GM12874 (cell line): ENCODE measurements around the gene NLRP10.

ENCODE experiments used
- TF ChIP-seq, protein P1 (sequence below): IDR thresholded peaks from 2 replicates; pipeline ENCODE4 v1.5.1; 2011; ENCODE audit warnings: low read depth, mild to moderate bottlenecking, control low read depth, low read length, moderate library complexity; ENCODE audit not compliant: insufficient read depth

NLRP10 gene

GRCh38 chr11:7964261-7964660, 986 bp downstream of the NLRP10 start:
- TF ChIP-seq, protein P1, sequence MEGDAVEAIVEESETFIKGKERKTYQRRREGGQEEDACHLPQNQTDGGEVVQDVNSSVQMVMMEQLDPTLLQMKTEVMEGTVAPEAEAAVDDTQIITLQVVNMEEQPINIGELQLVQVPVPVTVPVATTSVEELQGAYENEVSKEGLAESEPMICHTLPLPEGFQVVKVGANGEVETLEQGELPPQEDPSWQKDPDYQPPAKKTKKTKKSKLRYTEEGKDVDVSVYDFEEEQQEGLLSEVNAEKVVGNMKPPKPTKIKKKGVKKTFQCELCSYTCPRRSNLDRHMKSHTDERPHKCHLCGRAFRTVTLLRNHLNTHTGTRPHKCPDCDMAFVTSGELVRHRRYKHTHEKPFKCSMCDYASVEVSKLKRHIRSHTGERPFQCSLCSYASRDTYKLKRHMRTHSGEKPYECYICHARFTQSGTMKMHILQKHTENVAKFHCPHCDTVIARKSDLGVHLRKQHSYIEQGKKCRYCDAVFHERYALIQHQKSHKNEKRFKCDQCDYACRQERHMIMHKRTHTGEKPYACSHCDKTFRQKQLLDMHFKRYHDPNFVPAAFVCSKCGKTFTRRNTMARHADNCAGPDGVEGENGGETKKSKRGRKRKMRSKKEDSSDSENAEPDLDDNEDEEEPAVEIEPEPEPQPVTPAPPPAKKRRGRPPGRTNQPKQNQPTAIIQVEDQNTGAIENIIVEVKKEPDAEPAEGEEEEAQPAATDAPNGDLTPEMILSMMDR = no peak

DNA sequence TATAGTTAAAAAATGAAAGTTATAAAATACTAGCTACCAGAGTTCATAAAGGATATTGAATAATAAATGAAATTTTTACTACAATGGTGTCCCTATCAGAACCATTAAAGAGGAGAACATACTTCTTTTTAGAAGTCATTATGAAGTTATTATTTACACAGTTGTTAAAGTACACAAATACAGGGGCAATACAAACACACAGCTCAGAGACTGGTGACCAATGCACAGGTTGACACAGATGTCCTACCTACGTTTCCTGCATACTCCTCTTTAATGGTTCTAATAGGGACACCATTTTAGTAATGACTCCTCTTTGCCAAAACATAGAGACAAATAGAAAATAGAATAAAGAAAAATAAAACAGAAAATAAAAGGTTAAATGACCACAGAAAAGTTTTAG, 10.1 kb downstream of the NLRP10 start:
- TF ChIP-seq, protein P1 = no peak

DNA sequence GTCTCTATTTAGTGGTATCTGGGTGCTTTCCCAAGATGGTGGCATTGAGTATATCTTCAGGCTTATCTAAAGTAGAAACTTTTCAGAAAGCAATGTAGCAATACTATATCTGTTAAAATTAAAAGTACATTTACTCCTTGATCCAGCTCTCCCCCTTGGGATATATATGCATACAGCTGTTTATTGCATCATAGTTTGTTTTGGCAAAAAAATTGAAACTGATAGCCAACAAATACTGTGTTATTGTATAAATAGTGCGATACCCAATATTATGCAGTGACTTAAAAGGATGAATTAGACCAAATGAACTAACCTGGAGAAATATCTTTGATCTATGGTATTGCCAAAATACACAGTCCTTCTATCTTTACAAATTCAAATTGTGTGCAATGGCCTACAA, 15.3 kb downstream of the NLRP10 start:
- TF ChIP-seq, protein P1 = no peak

DNA sequence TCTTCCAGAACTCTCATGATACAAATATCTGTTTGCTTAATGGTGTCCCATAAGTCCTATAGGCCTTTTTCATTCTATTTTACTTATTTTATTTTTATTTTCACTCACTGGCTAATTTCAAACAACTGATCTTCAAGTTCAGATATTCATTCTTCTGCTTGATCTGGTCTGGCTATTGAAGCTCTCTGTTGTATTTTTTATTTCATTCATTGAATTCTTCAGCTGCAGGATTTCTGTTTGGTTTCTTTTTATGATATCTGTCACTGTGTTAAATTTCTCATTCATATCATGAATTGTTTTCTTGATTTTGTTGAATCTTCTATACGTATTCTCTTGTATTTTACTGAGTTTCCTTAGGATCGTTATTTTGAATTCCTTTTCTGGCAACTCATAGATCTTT, 21.1 kb downstream of the NLRP10 start:
- TF ChIP-seq, protein P1 = no peak

- TF ChIP-seq, protein P1 = no peak
These were observed 23.6 kb downstream of the NLRP10 start, which contains the start of gene OR10A3 for GRCh38 chr11:7941608-7942007. Gene OR10A3, minus strand, starts transcription at chr11:7941708. Its CDS starts 2,188 bp downstream, at chr11:7939520.

GRCh38 chr11:7941146-7941545, 24.1 kb downstream of the NLRP10 start:
- TF ChIP-seq, protein P1 = no peak

DNA sequence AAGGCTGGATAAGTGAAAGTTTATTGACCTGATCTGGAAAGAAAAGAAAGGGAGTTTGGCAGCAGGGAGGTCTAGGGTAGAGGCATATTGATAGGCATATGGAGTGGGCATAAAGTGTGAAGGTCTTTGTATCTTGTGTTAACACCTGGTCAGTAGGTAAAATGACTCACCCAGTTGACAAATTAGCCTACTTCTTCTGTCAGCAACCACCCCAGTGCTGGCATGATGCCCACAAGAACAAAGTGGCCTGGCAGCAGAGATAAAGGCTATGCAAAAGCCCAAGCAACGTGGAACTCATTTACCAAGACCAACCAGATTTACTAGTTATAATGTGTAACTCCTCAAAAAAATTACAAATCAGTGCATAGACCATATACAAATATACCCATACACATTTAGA, 28.6 kb downstream of the NLRP10 start:
- TF ChIP-seq, protein P1 = no peak

DNA sequence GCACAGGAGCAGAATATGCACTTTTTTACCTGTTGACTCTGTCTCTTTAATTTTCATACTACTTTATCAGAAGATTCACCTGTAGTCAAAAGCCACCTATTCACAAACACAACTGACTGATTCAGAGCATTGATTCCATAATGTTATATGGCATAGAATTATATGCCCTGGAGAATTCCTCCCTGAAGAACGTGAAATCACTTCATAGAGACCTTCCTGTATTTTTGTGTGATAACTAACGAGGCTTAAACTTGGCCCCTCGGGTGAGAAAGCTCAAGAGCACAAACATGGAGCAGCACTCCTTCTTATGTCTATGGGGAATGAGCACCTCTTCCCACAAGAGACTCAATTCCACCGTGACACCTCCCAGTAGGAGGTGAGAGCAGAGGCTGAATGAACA, 34.1 kb downstream of the NLRP10 start, which contains the start of gene OR10A6:
TSS of gene OR10A6 (minus strand) at position 101 of the 400 bp plus-strand sequence. CDS start 2,606 bp downstream, outside the sequence.
- TF ChIP-seq, protein P1 = no peak
